Esophagus squamous epithelium (tissue), 5 donors: ENCODE data around the gene COX8C. TPM values are rescaled to one million over a fixed set of nuclear protein-coding genes. Genes with fewer than 3 reads are reported as not detected.

Source experiments
- DNase-seq: peaks from one replicate; lab custom pipeline; 2025; lab: John Stamatoyannopoulos, UW
- H3K27ac ChIP-seq, 4 donors: fragments of 200-600 bp; sonication (generic); one replicate each; pipeline ENCODE4 v1.5.1; 2016 to 2019; ENCODE audit warnings: mild to moderate bottlenecking in 1 of 4
- H3K27me3 ChIP-seq, 4 donors: fragments of 200-600 bp; sonication (generic); 1 replicate in 3 of 4; 2 replicates in 1 of 4; pipeline versions ENCODE4 v1.5.1 to v1.6.0; 2017 to 2021; ENCODE audit warnings: antibody characterized with exemption in 1 of 4
- H3K36me3 ChIP-seq, 3 donors: fragments of 200-600 bp; sonication (generic); one replicate each; pipeline ENCODE4 v1.5.1; 2016 to 2019
- H3K4me1 ChIP-seq, 3 donors: fragments of 200-600 bp; sonication (generic); one replicate each; pipeline ENCODE4 v1.5.1; 2017 to 2019
- H3K4me3 ChIP-seq, 4 donors: fragments of 200-600 bp; sonication (generic); 1 replicate in 3 of 4; 2 replicates in 1 of 4; pipeline ENCODE4 v1.5.1; 2016 to 2019; ENCODE audit warnings: mild to moderate bottlenecking in 2 of 4, moderate library complexity in 1 of 4
- H3K9me3 ChIP-seq, 3 donors: fragments of 200-600 bp; sonication (generic); one replicate each; pipeline ENCODE4 v1.5.1; 2016 to 2019
- POLR2A ChIP-seq, 4 donors: fragments of 450-650 bp; IDR thresholded peaks; one replicate each; pipeline ENCODE4 v1.6.1; 2017; ENCODE audit warnings: antibody characterized with exemption in 4 of 4, mild to moderate bottlenecking in 4 of 4, moderate library complexity in 3 of 4
- WGBS, 2 donors: methylation state at CpG; one replicate each; pipeline ENCODE4 v1.1.5; 2018; 5-methylcytosine and 5-hydroxymethylcytosine counted together
- intact Hi-C: fragments of 100-400 bp; cut with DNase I; formaldehyde crosslinking; loops from one replicate; pipeline ENCODE4 v1.15.0; 2022
- total RNA-seq, 4 donors: library from RNA; depleted of rRNA; stranded (reverse); fragments of >200 nt; gene quantifications; one replicate each; pipeline ENCODE4 v1.1.0, GENCODE V29; 2016
- TF ChIP-seq, protein P1 (sequence below), 6 experiments: fragments of 450-650 bp in 4 of 6; fragments of 200-600 bp in 2 of 6; sonication (generic) in 2 of 6; IDR thresholded peaks; one replicate each; pipeline ENCODE4 v1.5.1; 2016 to 2019; ENCODE audit warnings: antibody characterized with exemption in 6 of 6, mild to moderate bottlenecking in 4 of 6, moderate library complexity in 4 of 6
- donor health status: DM: yes; HTN: yes; CAD: no.

COX8C gene
- total RNA-seq, 4 donors from 2014 or later, result not detected

- intact Hi-C loops, result no loop called here
- no peak overlapping the region for H3K27ac ChIP-seq
- 78 to 89% methylated on average over 2 of the region's 2 CpGs for WGBS, 2 donors
- H3K27me3 ChIP-seq, result no peaks in the 10 kb centered on the region
- no peak for DNase-seq
- no peaks in the 10 kb centered on the region for H3K9me3 ChIP-seq
- no peaks in the 10 kb centered on the region for H3K36me3 ChIP-seq
- no peak overlapping the region for H3K4me3 ChIP-seq
- TF ChIP-seq, protein P1, sequence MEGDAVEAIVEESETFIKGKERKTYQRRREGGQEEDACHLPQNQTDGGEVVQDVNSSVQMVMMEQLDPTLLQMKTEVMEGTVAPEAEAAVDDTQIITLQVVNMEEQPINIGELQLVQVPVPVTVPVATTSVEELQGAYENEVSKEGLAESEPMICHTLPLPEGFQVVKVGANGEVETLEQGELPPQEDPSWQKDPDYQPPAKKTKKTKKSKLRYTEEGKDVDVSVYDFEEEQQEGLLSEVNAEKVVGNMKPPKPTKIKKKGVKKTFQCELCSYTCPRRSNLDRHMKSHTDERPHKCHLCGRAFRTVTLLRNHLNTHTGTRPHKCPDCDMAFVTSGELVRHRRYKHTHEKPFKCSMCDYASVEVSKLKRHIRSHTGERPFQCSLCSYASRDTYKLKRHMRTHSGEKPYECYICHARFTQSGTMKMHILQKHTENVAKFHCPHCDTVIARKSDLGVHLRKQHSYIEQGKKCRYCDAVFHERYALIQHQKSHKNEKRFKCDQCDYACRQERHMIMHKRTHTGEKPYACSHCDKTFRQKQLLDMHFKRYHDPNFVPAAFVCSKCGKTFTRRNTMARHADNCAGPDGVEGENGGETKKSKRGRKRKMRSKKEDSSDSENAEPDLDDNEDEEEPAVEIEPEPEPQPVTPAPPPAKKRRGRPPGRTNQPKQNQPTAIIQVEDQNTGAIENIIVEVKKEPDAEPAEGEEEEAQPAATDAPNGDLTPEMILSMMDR (IDR thresholded peaks at IDR 0.05), result no peak
- TF ChIP-seq POLR2A (IDR thresholded peaks at IDR 0.05), result no peak
- H3K4me1 ChIP-seq, result peaks cover 0 to 43% (median 2%) of the 10 kb centered on the region in 3 donors
Observed at GRCh38 chr14:93308686-93309345, 38.2 kb upstream of the COX8C start.

DNA sequence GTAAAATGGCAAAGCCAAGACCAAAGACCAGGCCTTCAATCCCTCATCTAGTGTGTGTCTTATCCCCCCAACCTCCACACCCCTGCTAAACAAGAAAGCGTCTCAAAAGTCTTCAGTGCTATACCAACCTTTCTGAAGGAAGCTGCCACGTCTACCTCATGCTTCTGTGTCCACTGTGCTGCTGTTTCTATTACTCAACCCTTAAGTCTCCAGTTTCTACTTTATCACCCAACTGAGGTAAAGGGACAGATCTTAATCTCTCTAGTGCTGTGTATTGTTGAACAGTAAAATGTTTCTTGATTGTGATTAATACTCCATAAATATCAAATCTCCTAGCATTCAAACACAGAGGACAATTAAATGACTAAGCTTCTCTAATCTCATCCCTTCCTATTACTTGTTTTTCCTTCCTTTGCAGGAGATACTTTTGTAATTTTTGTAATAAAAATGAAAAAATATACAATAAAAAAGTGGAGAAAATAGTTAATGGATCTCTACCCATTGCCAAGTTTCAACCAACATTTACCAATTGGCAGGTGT lies 37.5 kb upstream of the COX8C start:
- intact Hi-C loops, result no loop called here

GRCh38 chr14:93311082-93311481 lies 35.9 kb upstream of the COX8C start:
- Histone ChIP-seq H3K27me3 (no peaks in the 10 kb centered on the region), H3K36me3 (no peaks in the 10 kb centered on the region), H3K9me3 (no peaks in the 10 kb centered on the region), H3K27ac (no peak overlapping the region), H3K4me1 (peaks cover 0 to 31% (median 0%) of the 10 kb centered on the region in 3 donors), H3K4me3 (no peak overlapping the region)
- DNase-seq, result no peak
- intact Hi-C loops, result no loop called here
- WGBS, 2 donors, result 47 to 56% methylated on average over 1 of the region's 1 CpG
- TF ChIP-seq, protein P1 (IDR thresholded peaks at IDR 0.05), result no peak
- TF ChIP-seq POLR2A (IDR thresholded peaks at IDR 0.05), result no peak

More for the DNA sequence above, 37.5 kb upstream of the COX8C start:
- H3K4me3 ChIP-seq, result no peak overlapping the region
- no peaks in the 10 kb centered on the region for H3K9me3 ChIP-seq
- no peaks in the 10 kb centered on the region for H3K27me3 ChIP-seq
- no peaks in the 10 kb centered on the region for H3K36me3 ChIP-seq
- H3K27ac ChIP-seq, result no peak overlapping the region
- 68 to 91% methylated on average over 2 of the region's 2 CpGs for WGBS, 2 donors
- no peak for DNase-seq
- peaks cover 0 to 41% (median 0%) of the 10 kb centered on the region in 3 donors for H3K4me1 ChIP-seq
- no peak for TF ChIP-seq POLR2A (IDR thresholded peaks at IDR 0.05)
- TF ChIP-seq, protein P1 (IDR thresholded peaks at IDR 0.05), result no peak

DNA sequence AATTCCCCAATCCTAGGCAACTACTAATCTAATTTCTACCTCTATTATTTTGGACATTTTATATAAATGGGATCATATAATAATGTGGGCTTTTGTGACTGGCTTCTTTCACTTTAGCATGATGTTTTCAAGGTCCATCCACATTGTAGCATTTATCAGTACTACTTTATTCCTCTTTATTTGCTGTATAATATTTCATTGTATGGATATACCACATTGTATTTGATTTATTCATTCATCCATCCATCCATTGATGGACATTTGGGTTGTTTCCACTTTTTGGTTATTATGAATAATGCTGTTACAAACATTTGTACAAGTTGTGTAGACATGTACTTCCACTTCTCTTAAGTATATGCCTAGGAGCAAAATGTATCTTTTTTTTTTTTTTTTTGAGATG lies 31.4 kb upstream of the COX8C start:
- Histone ChIP-seq H3K4me1 (peaks cover 5 to 52% (median 14%) of the 10 kb centered on the region in 3 donors), H3K4me3 (no peak overlapping the region), H3K9me3 (no peaks in the 10 kb centered on the region), H3K36me3 (no peaks in the 10 kb centered on the region), H3K27me3 (no peaks in the 10 kb centered on the region), H3K27ac (no peak overlapping the region)
- no peak for DNase-seq
- intact Hi-C loops, result no loop called here
- TF ChIP-seq, protein P1 (IDR thresholded peaks at IDR 0.05), result no peak
- TF ChIP-seq POLR2A (IDR thresholded peaks at IDR 0.05), result no peak

GRCh38 chr14:93316716-93317115 lies 30.3 kb upstream of the COX8C start:
- no peaks in the 10 kb centered on the region for H3K27me3 ChIP-seq
- H3K9me3 ChIP-seq, result no peaks in the 10 kb centered on the region
- DNase-seq, result no peak
- intact Hi-C loops, result no loop called here
- no peak overlapping the region for H3K27ac ChIP-seq
- 77 to 80% methylated on average over 4 of the region's 4 CpGs for WGBS, 2 donors
- peaks cover 5 to 52% (median 14%) of the 10 kb centered on the region in 3 donors for H3K4me1 ChIP-seq
- H3K36me3 ChIP-seq, result no peaks in the 10 kb centered on the region
- TF ChIP-seq POLR2A (IDR thresholded peaks at IDR 0.05), result no peak
- TF ChIP-seq, protein P1 (IDR thresholded peaks at IDR 0.05), result no peak
- H3K4me3 ChIP-seq, result no peak overlapping the region
